Measurements from ENCODE around the gene LONRF2.

Gene LONRF2

DNA sequence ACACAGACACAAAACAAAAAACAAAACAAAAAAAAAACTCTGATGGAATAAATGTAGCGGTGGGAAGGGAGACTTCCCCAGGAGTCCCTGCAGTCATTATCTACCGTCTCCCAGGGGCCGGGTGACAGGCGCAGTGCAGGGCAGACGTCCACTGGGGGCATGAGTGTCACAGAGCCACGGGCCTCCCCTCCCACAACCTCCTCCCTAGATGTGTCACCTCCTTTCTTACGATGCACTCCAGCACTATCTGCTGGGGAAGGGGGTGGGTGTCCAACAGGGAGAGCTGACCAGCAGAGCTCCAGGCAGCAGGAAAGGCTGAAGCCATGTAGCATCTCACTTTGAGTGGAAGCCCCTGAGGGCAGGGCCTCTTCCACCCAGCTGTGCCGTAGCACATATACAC is 84.5 kb downstream of the LONRF2 start:
- Histone ChIP-seq H3K4me1 (ENCODE audit: control insufficient read depth, insufficient read depth, low read depth, low read length) (peaks cover 29% of the 10 kb centered on the region), H3K4ac (ENCODE audit: low read depth in 1 of 2, low read length in 2 of 2) (no peak overlapping the region), H3K79me1 (replicated peaks; ENCODE audit: low read length, poor library complexity, severe bottlenecking) (no peaks in the 10 kb centered on the region), H3K27ac (ENCODE audit: low read length, poor library complexity, severe bottlenecking) (no peak overlapping the region), H3K36me3 (ENCODE audit: control insufficient read depth in 1 of 2, insufficient read depth in 2 of 2, low read depth in 1 of 2, low read length in 2 of 2) (no peaks in the 10 kb centered on the region), H2AFZ (ENCODE audit: low read depth, low read length) (no peak overlapping the region), H3K27me3 (ENCODE audit: control insufficient read depth in 1 of 2, insufficient read depth in 1 of 2, low read length in 2 of 2) (peaks cover 0 to 42% of the 10 kb centered on the region in 2 experiments), H2AK5ac (ENCODE audit: low read length, severe bottlenecking) (peak overlapping the region; percentile 61), H4K8ac (ENCODE audit: low read length) (no peak overlapping the region), H2BK120ac (ENCODE audit: low read depth, low read length) (no peak overlapping the region), H4K91ac (ENCODE audit: low read length) (no peak overlapping the region), H2BK15ac (ENCODE audit: low read depth, poor library complexity, severe bottlenecking) (no peak overlapping the region), H2BK12ac (ENCODE audit: low read length in 2 of 2) (no peak overlapping the region), H2BK5ac (ENCODE audit: low read depth, low read length, poor library complexity, severe bottlenecking) (no peak overlapping the region), H3K9ac (ENCODE audit: low read length) (no peak overlapping the region), H3K23ac (ENCODE audit: low read length in 2 of 2) (no peak overlapping the region), H3K14ac (ENCODE audit: low read length in 2 of 2) (peak overlapping the region in 1 of 2 experiments; percentile 67), H3K4me2 (ENCODE audit: low read length, poor library complexity, severe bottlenecking) (no peak overlapping the region), H3K4me3 (ENCODE audit: insufficient read depth in 1 of 2, low read depth in 1 of 2, low read length in 2 of 2) (no peak overlapping the region), H3K9me3 (ENCODE audit: control insufficient read depth, low read length) (no peaks in the 10 kb centered on the region), H3K18ac (ENCODE audit: low read depth in 1 of 2, low read length in 2 of 2) (no peak overlapping the region)
- DNase-seq: no peak
- WGBS: 55% methylated on average over 6 of the region's 8 CpGs

DNA sequence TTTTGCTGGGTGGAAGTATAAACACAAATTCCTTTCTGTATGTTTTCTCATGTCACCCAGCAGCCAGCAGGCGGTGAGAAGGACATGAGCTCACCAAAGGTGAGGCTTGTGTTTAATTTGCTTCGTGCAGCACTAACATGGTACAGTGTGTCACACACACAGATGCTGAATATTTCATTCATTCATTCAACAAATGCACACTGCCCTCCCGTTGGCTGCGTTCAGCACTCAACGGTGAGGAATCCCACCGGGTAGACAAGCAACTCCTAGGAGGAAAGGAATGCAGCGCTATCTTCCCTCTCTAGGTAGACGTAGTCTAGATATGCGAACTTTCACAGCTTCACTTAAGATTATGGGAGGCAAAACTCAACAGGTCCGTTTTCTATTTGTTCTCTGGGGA is 85.1 kb downstream of the LONRF2 start:
- H3K27me3 ChIP-seq (ENCODE audit: control insufficient read depth in 1 of 2, insufficient read depth in 1 of 2, low read length in 2 of 2): peaks cover 0 to 35% of the 10 kb centered on the region in 2 experiments
- H3K4me1 ChIP-seq (ENCODE audit: control insufficient read depth, insufficient read depth, low read depth, low read length): peaks cover 23% of the 10 kb centered on the region
- no peaks in the 10 kb centered on the region for H3K9me3 ChIP-seq (ENCODE audit: control insufficient read depth, low read length)
- H2BK15ac ChIP-seq (ENCODE audit: low read depth, poor library complexity, severe bottlenecking): no peak overlapping the region
- no peak overlapping the region for H4K91ac ChIP-seq (ENCODE audit: low read length)
- no peak overlapping the region for H3K23ac ChIP-seq (ENCODE audit: low read length in 2 of 2)
- DNase-seq: no peak
- no peak overlapping the region for H2BK120ac ChIP-seq (ENCODE audit: low read depth, low read length)
- 81% methylated on average over 10 of the region's 10 CpGs for WGBS
- no peak overlapping the region for H2BK5ac ChIP-seq (ENCODE audit: low read depth, low read length, poor library complexity, severe bottlenecking)
- H2AK5ac ChIP-seq (ENCODE audit: low read length, severe bottlenecking): no peak overlapping the region
- H3K27ac ChIP-seq (ENCODE audit: low read length, poor library complexity, severe bottlenecking): no peak overlapping the region
- no peak overlapping the region for H4K8ac ChIP-seq (ENCODE audit: low read length)
- no peak overlapping the region for H3K9ac ChIP-seq (ENCODE audit: low read length)
- H3K4me3 ChIP-seq (ENCODE audit: insufficient read depth in 1 of 2, low read depth in 1 of 2, low read length in 2 of 2): no peak overlapping the region
- peak overlapping the region in 1 of 2 experiments; percentile 29 for H3K18ac ChIP-seq (ENCODE audit: low read depth in 1 of 2, low read length in 2 of 2)
- no peak overlapping the region for H2BK12ac ChIP-seq (ENCODE audit: low read length in 2 of 2)
- H3K4ac ChIP-seq (ENCODE audit: low read depth in 1 of 2, low read length in 2 of 2): no peak overlapping the region
- no peaks in the 10 kb centered on the region for H3K36me3 ChIP-seq (ENCODE audit: control insufficient read depth in 1 of 2, insufficient read depth in 2 of 2, low read depth in 1 of 2, low read length in 2 of 2)
- no peak overlapping the region for H3K4me2 ChIP-seq (ENCODE audit: low read length, poor library complexity, severe bottlenecking)
- H2AFZ ChIP-seq (ENCODE audit: low read depth, low read length): no peak overlapping the region
- H3K14ac ChIP-seq (ENCODE audit: low read length in 2 of 2): no peak overlapping the region
- H3K79me1 ChIP-seq (replicated peaks; ENCODE audit: low read length, poor library complexity, severe bottlenecking): no peaks in the 10 kb centered on the region

GRCh38 chr2:100236166-100236565 is 86.1 kb downstream of the LONRF2 start:
- Histone ChIP-seq H3K36me3 (ENCODE audit: control insufficient read depth in 1 of 2, insufficient read depth in 2 of 2, low read depth in 1 of 2, low read length in 2 of 2) (no peaks in the 10 kb centered on the region), H2BK5ac (ENCODE audit: low read depth, low read length, poor library complexity, severe bottlenecking) (no peak overlapping the region), H3K4ac (ENCODE audit: low read depth in 1 of 2, low read length in 2 of 2) (no peak overlapping the region), H3K4me3 (ENCODE audit: insufficient read depth in 1 of 2, low read depth in 1 of 2, low read length in 2 of 2) (no peak overlapping the region), H4K8ac (ENCODE audit: low read length) (no peak overlapping the region), H3K9me3 (ENCODE audit: control insufficient read depth, low read length) (no peaks in the 10 kb centered on the region), H3K79me1 (replicated peaks; ENCODE audit: low read length, poor library complexity, severe bottlenecking) (no peaks in the 10 kb centered on the region), H3K18ac (ENCODE audit: low read depth in 1 of 2, low read length in 2 of 2) (no peak overlapping the region), H3K23ac (ENCODE audit: low read length in 2 of 2) (no peak overlapping the region), H2AK5ac (ENCODE audit: low read length, severe bottlenecking) (peak overlapping the region; percentile 86), H3K4me1 (ENCODE audit: control insufficient read depth, insufficient read depth, low read depth, low read length) (peaks cover 23% of the 10 kb centered on the region), H3K14ac (ENCODE audit: low read length in 2 of 2) (no peak overlapping the region), H3K27me3 (ENCODE audit: control insufficient read depth in 1 of 2, insufficient read depth in 1 of 2, low read length in 2 of 2) (peaks cover 0 to 26% of the 10 kb centered on the region in 2 experiments), H3K27ac (ENCODE audit: low read length, poor library complexity, severe bottlenecking) (no peak overlapping the region), H3K4me2 (ENCODE audit: low read length, poor library complexity, severe bottlenecking) (no peak overlapping the region), H4K91ac (ENCODE audit: low read length) (no peak overlapping the region), H3K9ac (ENCODE audit: low read length) (no peak overlapping the region), H2BK12ac (ENCODE audit: low read length in 2 of 2) (no peak overlapping the region), H2BK120ac (ENCODE audit: low read depth, low read length) (no peak overlapping the region), H2BK15ac (ENCODE audit: low read depth, poor library complexity, severe bottlenecking) (no peak overlapping the region), H2AFZ (ENCODE audit: low read depth, low read length) (no peak overlapping the region)
- no peak for DNase-seq
- 90% methylated on average over 5 of the region's 6 CpGs for WGBS

DNA sequence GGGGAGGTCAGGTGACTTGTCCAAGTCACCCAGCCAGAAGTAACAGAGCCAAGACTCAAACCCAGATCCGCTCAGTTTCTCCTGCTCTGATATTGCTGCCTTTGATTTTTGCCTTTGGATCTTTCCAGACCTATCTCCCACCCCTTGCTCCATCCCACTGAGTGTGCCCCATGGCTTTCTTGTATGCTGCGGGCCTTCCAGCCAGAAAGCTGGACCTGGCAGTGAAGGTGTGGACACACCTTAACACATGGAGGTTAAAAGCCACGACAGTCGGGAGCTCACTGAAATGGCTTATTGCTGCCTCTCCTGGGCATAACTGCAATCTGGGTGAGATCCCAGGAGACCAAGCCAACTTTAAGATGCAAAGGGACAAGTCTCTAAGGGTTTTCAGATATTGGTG is 86.7 kb downstream of the LONRF2 start:
- Histone ChIP-seq H3K4me2 (ENCODE audit: low read length, poor library complexity, severe bottlenecking) (no peak overlapping the region), H4K91ac (ENCODE audit: low read length) (peak overlapping the region; percentile 52), H2BK12ac (ENCODE audit: low read length in 2 of 2) (peak overlapping the region in 1 of 2 experiments; percentile 46), H3K79me1 (replicated peaks; ENCODE audit: low read length, poor library complexity, severe bottlenecking) (no peaks in the 10 kb centered on the region), H2BK15ac (ENCODE audit: low read depth, poor library complexity, severe bottlenecking) (peak overlapping the region; percentile 57), H3K9ac (ENCODE audit: low read length) (no peak overlapping the region), H3K27ac (ENCODE audit: low read length, poor library complexity, severe bottlenecking) (peak overlapping the region; percentile 92), H3K4ac (ENCODE audit: low read depth in 1 of 2, low read length in 2 of 2) (no peak overlapping the region), H3K27me3 (ENCODE audit: control insufficient read depth in 1 of 2, insufficient read depth in 1 of 2, low read length in 2 of 2) (peaks cover 0 to 20% of the 10 kb centered on the region in 2 experiments), H2BK120ac (ENCODE audit: low read depth, low read length) (no peak overlapping the region), H3K36me3 (ENCODE audit: control insufficient read depth in 1 of 2, insufficient read depth in 2 of 2, low read depth in 1 of 2, low read length in 2 of 2) (no peaks in the 10 kb centered on the region), H3K4me3 (ENCODE audit: insufficient read depth in 1 of 2, low read depth in 1 of 2, low read length in 2 of 2) (no peak overlapping the region), H2AFZ (ENCODE audit: low read depth, low read length) (no peak overlapping the region), H3K23ac (ENCODE audit: low read length in 2 of 2) (no peak overlapping the region), H3K9me3 (ENCODE audit: control insufficient read depth, low read length) (no peaks in the 10 kb centered on the region), H2BK5ac (ENCODE audit: low read depth, low read length, poor library complexity, severe bottlenecking) (peak overlapping the region; percentile 49), H2AK5ac (ENCODE audit: low read length, severe bottlenecking) (peak overlapping the region; percentile 69), H3K18ac (ENCODE audit: low read depth in 1 of 2, low read length in 2 of 2) (peak overlapping the region in 1 of 2 experiments; percentile 45), H4K8ac (ENCODE audit: low read length) (no peak overlapping the region), H3K14ac (ENCODE audit: low read length in 2 of 2) (no peak overlapping the region), H3K4me1 (ENCODE audit: control insufficient read depth, insufficient read depth, low read depth, low read length) (peaks cover 23% of the 10 kb centered on the region)
- no peak for DNase-seq
- WGBS: 90% methylated on average over 4 of the region's 4 CpGs

Data from mesenchymal stem cell (in vitro differentiated cells and primary cell).